ENCODE data around the gene RSRC1. TPM values are rescaled to one million over a fixed set of nuclear protein-coding genes. Genes with fewer than 3 reads are reported as not detected.
"Not testable (repeated sequence)": the region's sequence is repeated elsewhere in the genome, so short reads cannot be mapped to it uniquely, and the experiment has no call there.

RSRC1 gene
- polyA plus RNA-seq, 1 donor = 21.0 TPM

GRCh38 chr3:158522221-158523136 is 412.6 kb downstream of the RSRC1 start:
- DNase-seq (ENCODE audit: low read depth) = no peak

- DNase-seq (ENCODE audit: low read depth) = no peak
Measured at GRCh38 chr3:158528076-158528674, 418.3 kb downstream of the RSRC1 start.

- DNase-seq (ENCODE audit: low read depth) = no peak
Measured at GRCh38 chr3:158531334-158531733, 421.4 kb downstream of the RSRC1 start.

GRCh38 chr3:158532099-158532734 is 422.3 kb downstream of the RSRC1 start:
- peak; percentile 34 for DNase-seq (ENCODE audit: low read depth)

- no peak for DNase-seq (ENCODE audit: low read depth)
Measured at GRCh38 chr3:158535918-158536317, 426.0 kb downstream of the RSRC1 start.

GRCh38 chr3:158539414-158540014 is 429.6 kb downstream of the RSRC1 start:
- DNase-seq (ENCODE audit: low read depth) = no peak

- no peak for DNase-seq (ENCODE audit: low read depth)
Measured at GRCh38 chr3:158540066-158540465, 430.2 kb downstream of the RSRC1 start.

GRCh38 chr3:158548691-158549090 is 438.8 kb downstream of the RSRC1 start:
- DNase-seq (ENCODE audit: low read depth) = no peak

GRCh38 chr3:158549938-158550337 is 440.0 kb downstream of the RSRC1 start:
- not testable (repeated sequence) for DNase-seq (ENCODE audit: low read depth)

GRCh38 chr3:158552124-158552523 is 442.2 kb downstream of the RSRC1 start:
- no peak for DNase-seq (ENCODE audit: low read depth)

GRCh38 chr3:158559504-158559903 is 449.6 kb downstream of the RSRC1 start:
- DNase-seq (ENCODE audit: low read depth) = no peak

GRCh38 chr3:158560979-158561378 is 451.1 kb downstream of the RSRC1 start:
- DNase-seq (ENCODE audit: low read depth) = no peak

- DNase-seq (ENCODE audit: low read depth) = no peak
Measured at GRCh38 chr3:158562674-158563073, 452.8 kb downstream of the RSRC1 start.

- DNase-seq (ENCODE audit: low read depth) = no peak
Measured at GRCh38 chr3:158563076-158563475, 453.2 kb downstream of the RSRC1 start.

GRCh38 chr3:158565076-158565475 is 455.2 kb downstream of the RSRC1 start:
- no peak for DNase-seq (ENCODE audit: low read depth)

GRCh38 chr3:158568784-158569183 is 458.9 kb downstream of the RSRC1 start:
- DNase-seq (ENCODE audit: low read depth) = no peak

- DNase-seq (ENCODE audit: low read depth) = no peak
Measured at GRCh38 chr3:158569794-158570193, 459.9 kb downstream of the RSRC1 start.

GRCh38 chr3:158570999-158571702 is 461.3 kb downstream of the RSRC1 start, which contains the start of gene MLF1:
TSS of gene MLF1 (plus strand) at chr3:158571194. CDS start at chr3:158571301, 107 bp downstream.
- DNase-seq (ENCODE audit: low read depth) = peak; percentile 94

GRCh38 chr3:158571969-158572765 is 462.3 kb downstream of the RSRC1 start:
- no peak for DNase-seq (ENCODE audit: low read depth)

- DNase-seq (ENCODE audit: low read depth) = no peak
Measured at GRCh38 chr3:158572766-158573060, 462.8 kb downstream of the RSRC1 start.

GRCh38 chr3:158573714-158574113 is 463.8 kb downstream of the RSRC1 start:
- DNase-seq (ENCODE audit: low read depth) = no peak
